ENCODE data around the gene ATRX. TPM values are rescaled to one million over a fixed set of nuclear protein-coding genes. Genes with fewer than 3 reads are reported as not detected.

Gene ATRX
- total RNA-seq, 2 donors from 2014 or later = 124 to 177 TPM

DNA sequence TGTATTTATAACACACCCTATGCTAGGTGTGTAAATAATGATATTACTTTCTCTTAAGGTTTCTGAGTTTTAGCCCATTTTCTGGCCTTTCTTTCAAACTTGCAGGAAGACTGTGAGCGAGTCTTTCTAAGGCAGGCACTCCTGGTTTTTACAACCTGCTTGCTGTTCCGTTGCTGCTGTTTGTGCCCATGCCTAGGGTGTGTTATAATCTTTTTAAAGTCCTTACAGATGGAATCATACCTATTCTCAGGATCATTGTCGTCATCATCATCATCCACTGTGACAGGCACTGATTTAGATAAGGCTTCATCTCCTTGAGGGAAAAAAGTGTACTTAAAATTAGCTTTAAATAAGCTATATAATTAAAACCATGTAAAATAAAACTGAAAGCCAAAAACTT lies 110.0 kb downstream of the ATRX start:
- DNase-seq (ENCODE audit: low spot score) (no peak), ATAC-seq (ENCODE audit: insufficient number of reproducible peaks, low FRiP score, low read depth) (no peak)
- no peak overlapping the region for H3K27ac ChIP-seq
- no peaks in the 10 kb centered on the region for H3K9me3 ChIP-seq
- no peaks in the 10 kb centered on the region for H3K36me3 ChIP-seq
- H3K4me3 ChIP-seq = no peak overlapping the region
- H3K4me1 ChIP-seq (ENCODE audit: control insufficient read depth in 1 of 2, low read depth in 2 of 2) = no peaks in the 10 kb centered on the region
- no peaks in the 10 kb centered on the region for H3K27me3 ChIP-seq (replicated peaks; ENCODE audit: insufficient read depth)
- TF ChIP-seq, protein P1, sequence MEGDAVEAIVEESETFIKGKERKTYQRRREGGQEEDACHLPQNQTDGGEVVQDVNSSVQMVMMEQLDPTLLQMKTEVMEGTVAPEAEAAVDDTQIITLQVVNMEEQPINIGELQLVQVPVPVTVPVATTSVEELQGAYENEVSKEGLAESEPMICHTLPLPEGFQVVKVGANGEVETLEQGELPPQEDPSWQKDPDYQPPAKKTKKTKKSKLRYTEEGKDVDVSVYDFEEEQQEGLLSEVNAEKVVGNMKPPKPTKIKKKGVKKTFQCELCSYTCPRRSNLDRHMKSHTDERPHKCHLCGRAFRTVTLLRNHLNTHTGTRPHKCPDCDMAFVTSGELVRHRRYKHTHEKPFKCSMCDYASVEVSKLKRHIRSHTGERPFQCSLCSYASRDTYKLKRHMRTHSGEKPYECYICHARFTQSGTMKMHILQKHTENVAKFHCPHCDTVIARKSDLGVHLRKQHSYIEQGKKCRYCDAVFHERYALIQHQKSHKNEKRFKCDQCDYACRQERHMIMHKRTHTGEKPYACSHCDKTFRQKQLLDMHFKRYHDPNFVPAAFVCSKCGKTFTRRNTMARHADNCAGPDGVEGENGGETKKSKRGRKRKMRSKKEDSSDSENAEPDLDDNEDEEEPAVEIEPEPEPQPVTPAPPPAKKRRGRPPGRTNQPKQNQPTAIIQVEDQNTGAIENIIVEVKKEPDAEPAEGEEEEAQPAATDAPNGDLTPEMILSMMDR (IDR thresholded peaks at IDR 0.05) = no peak

DNA sequence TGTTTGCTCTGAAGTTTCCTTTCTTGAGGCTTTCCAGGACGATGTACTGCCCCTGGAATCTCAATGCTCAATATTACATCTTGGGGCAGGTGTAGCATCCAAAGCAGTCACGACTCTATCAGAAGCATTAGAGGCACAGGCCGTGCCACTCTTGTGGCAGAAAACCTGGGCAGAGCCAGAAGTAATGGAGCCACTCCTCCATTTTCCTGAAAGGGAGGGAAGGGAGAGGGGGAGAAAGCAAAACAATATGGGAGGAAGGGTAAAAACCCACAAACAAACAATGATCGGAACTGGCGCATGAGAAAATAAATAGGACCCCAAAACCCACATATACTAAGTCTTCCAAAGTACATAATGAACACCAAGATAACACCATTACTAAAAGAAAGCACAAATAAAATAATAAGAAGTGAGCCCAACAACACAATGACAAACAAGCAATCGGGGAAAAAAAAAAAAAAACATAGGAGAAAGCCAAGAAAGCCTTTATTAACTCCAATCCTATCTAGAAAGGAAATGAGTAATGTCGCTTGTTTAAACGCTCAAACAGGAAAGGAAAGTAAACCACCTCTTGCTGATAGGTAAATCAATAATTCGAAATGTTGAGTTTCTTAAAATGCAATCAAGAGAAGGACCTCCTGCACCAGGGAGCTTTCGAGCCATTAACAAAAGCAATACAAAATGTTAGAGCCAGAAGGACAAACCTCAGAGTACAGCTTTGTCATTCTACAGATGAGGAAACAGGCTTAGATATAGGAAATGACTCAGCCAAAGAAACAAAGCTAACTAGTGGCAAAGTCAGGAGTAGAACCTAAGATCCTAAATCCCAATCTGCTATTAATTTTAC lies 117.4 kb downstream of the ATRX start:
- Histone ChIP-seq H3K36me3 (no peaks in the 10 kb centered on the region), H3K4me1 (ENCODE audit: control insufficient read depth in 1 of 2, low read depth in 2 of 2) (no peaks in the 10 kb centered on the region), H3K4me3 (no peak overlapping the region), H3K27me3 (replicated peaks; ENCODE audit: insufficient read depth) (no peaks in the 10 kb centered on the region), H3K9me3 (no peaks in the 10 kb centered on the region), H3K27ac (peak overlapping the region in 1 of 2 donors; percentile 30)
- DNase-seq (ENCODE audit: low spot score) = no peak
- TF ChIP-seq, protein P1 (IDR thresholded peaks at IDR 0.05) = no peak
- no peak for ATAC-seq (ENCODE audit: insufficient number of reproducible peaks, low FRiP score, low read depth)

DNA sequence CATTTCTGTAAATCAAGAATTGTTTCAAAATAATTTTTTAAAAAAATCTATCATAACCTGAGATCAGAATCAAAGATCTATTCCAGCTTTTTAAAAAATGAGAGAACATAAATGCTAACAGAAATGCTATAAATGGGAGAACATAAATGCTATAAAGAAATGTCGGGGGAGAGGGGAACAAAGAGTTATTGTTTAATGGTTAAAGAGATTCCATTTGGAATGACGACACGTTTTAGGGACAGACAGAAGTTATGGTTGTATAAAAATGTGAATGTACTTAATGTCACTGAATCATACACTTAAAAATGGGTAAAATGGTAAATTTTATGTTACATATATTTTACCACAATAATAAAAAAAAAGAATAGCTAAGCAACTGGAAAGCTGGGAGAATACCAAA lies 127.1 kb downstream of the ATRX start:
- Histone ChIP-seq H3K27ac (no peak overlapping the region), H3K9me3 (no peaks in the 10 kb centered on the region), H3K4me3 (no peak overlapping the region), H3K4me1 (ENCODE audit: control insufficient read depth in 1 of 2, low read depth in 2 of 2) (no peaks in the 10 kb centered on the region), H3K36me3 (no peaks in the 10 kb centered on the region), H3K27me3 (replicated peaks; ENCODE audit: insufficient read depth) (no peaks in the 10 kb centered on the region)
- TF ChIP-seq, protein P1 (IDR thresholded peaks at IDR 0.05) = no peak
- ATAC-seq (ENCODE audit: insufficient number of reproducible peaks, low FRiP score, low read depth) (no peak), DNase-seq (ENCODE audit: low spot score) (no peak)

DNA sequence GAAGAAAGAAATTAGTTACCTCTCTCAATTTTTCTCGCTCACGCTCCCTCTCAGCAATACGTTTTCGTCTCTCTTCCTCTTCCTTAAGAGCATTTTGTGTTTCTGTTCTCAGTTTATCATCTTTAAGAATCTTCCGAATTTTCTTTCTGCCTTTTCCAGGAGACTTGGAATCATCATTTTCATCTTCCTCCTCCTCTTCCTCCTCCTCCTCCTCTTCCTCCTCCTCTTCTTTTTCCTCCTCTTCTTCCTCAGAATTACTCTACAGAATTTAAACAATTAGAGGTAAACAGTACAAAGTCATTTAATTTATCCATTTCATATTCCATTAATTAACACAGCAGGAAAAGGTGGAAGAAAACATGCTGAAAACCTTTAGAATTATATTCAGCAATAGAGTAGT lies 133.9 kb downstream of the ATRX start:
- Histone ChIP-seq H3K4me3 (no peak overlapping the region), H3K27me3 (replicated peaks; ENCODE audit: insufficient read depth) (no peaks in the 10 kb centered on the region), H3K36me3 (no peaks in the 10 kb centered on the region), H3K27ac (no peak overlapping the region), H3K9me3 (no peaks in the 10 kb centered on the region), H3K4me1 (ENCODE audit: control insufficient read depth in 1 of 2, low read depth in 2 of 2) (no peaks in the 10 kb centered on the region)
- TF ChIP-seq, protein P1 (IDR thresholded peaks at IDR 0.05) = no peak
- DNase-seq (ENCODE audit: low spot score) (no peak), ATAC-seq (ENCODE audit: insufficient number of reproducible peaks, low FRiP score, low read depth) (no peak)

DNA sequence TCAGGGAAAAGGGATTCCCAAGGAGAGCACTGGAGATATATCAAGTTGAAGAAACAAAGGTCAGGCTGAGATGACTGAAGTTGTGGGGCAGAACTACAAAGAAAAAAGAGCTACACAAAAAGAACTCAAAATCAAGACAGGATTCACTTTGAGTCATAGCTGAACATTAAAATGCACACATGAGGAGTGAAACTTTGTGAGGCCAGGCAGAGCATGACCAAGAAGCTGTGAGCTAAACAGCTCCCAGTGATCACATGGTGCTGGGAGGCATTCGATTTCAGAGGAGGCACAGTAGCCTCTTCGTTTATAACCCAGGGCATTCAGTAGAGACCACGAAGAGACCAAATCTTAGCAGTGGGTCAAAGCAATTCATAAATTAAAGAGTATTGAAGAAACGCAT lies 145.3 kb downstream of the ATRX start:
- TF ChIP-seq, protein P1 (IDR thresholded peaks at IDR 0.05) = no peak
- H3K4me1 ChIP-seq (ENCODE audit: control insufficient read depth in 1 of 2, low read depth in 2 of 2) = no peaks in the 10 kb centered on the region
- DNase-seq (ENCODE audit: low spot score) = no peak

More for the DNA sequence above, 145.3 kb downstream of the ATRX start:
- ATAC-seq (ENCODE audit: insufficient number of reproducible peaks, low FRiP score, low read depth) = no peak
- Histone ChIP-seq H3K27me3 (replicated peaks; ENCODE audit: insufficient read depth) (no peaks in the 10 kb centered on the region), H3K9me3 (no peaks in the 10 kb centered on the region), H3K27ac (no peak overlapping the region), H3K36me3 (no peaks in the 10 kb centered on the region), H3K4me3 (no peak overlapping the region)
